Activated CD8-positive, alpha-beta memory T cell treated with anti-CD3 and anti-CD28 coated beads, Interleukin-2, amount 50 U/mL, for 4 hours (primary cell): ENCODE measurements around the gene GPR37L1.
"Not testable (repeated sequence)": the region's sequence is repeated elsewhere in the genome, so short reads cannot be mapped to it uniquely, and the experiment has no call there.

Experiments
- DNase-seq: peaks from one replicate; pipeline ENCODE4 v3.0.0-alpha.2; 2020

GPR37L1 gene

DNA sequence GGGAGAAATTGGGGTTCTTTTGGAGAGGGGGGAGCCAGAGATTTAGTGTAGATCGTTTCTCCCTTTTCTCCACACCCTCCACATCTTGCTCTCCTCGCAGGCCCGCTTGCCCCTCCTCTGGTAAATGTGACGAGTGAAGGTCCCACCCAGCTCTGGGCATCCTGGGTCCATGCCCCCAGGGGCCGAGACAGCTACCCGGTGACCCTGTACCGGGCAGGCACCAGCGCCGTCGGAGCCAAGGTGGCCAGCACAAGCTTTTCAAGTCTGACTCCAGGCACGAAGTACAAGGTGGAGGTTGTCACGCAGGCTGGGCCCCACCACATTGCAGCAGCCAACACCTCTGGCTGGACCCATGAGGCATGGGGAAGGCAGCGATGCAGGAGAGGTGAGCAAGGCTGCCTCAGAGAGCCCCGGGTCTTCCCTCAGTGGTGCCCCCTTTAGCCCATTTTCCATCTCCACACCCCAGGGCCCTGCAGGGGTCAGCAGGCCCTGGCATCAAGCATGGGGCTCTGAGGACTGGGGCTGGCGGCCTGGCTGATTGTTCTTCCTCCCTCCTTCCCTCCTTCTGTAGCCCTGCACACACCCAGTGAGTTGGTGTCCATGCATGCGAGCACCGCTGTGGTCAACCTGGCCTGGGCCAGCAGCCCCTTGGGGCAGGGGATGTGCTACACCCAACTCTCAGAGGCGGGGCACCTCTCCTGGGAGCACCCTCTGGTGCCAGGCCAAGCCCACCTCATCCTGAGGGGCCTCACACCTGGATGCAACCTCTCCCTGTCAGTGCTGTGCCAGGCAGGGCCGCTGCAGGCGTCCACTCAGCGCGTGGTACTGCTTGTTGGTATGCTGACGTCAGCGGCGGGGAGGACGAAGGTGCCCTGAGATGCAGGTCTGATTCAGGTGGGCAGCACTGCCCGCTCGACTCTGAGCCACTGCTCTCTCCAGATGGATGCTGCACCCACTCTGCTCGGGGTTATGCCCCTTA is 54.5 kb downstream of the GPR37L1 start:
- no peak for DNase-seq

- DNase-seq, result no peak
These were observed 57.4 kb downstream of the GPR37L1 start for GRCh38 chr1:202179828-202180750.

DNA sequence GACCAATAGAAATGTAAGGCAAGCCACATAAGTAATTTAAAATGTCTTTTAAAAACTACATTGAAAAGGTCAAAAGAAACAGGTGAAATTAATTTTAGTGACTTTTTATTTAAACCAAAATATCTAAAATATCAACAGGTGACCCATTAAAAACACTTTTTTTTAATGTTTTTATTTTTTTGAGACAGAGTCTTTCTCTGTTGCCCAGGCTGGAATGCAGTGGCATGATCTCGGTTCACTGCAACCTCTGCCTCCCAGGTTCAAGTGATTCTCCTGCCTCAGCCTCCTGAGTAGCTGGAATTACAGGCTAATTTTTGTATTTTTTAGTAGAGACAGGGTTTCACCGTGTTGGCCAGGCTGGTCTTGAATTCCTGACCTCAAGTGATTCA is 58.0 kb downstream of the GPR37L1 start:
- DNase-seq, result not testable (repeated sequence)

DNA sequence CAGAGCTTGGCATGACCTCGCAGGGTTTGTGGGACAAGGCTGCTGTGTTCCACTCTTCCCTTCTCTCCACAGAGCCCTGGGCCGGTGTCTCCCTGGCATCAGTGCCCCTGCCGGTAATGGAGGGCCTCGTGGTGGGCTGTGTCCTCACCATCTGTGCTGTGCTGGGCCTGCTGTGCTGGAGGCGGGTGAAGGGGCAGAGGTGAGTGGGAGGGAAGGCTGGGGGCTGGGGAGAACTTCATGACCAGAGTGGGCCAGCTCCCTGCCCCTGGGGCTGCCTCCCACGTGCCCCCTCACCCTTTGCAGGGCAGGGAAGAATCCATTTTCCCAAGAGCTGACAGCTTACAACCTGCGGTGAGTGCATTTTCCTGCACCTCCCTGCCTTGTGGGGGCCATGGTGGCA is 58.9 kb downstream of the GPR37L1 start:
- DNase-seq, result no peak

DNA sequence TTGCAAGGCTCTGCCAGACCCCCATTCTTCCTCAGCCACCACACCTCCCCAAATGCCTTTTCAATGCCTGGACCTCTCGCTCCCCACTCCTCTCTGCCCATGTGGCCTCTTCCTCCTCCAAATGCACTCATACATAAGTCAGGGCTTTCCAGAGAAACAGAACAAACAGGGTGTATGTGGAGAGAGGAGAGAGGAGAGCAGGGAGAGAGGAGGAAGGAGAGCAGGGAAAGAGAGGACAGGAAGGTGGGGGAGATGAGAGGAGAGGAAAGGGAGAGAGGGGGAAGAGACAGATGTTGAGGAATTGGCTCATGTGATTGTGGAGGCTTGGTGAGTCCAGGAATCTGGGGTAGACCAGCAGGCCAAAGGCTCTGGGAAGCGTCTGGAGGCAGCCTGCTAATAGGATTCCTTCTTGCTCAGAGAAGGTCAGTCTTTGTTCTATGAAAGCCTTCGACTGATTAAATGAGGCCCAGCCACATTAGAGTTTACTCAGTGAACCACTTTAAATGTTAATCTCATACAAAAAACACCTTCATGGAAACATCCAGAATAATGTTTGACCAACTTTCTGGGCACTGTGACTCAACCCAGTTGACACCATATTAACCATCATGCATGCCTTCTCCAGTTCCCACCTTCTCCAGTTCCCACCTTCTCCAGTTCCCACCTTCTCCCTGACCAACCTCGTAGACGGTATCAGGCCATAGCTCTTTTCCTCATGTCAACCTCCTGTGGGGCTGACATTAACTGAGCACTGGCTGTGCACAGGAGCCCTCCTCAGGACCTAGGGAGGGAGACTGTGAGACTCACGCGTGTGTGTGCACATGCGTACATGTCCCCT is 59.5 kb downstream of the GPR37L1 start:
- no peak for DNase-seq
